NB4 (cell line): Measurements from ENCODE around the gene FLRT1.

Source experiments
- CTCF ChIP-seq: IDR thresholded peaks from one replicate; pipeline ENCODE4 v1.5.1; 2012; ENCODE audit warnings: low read depth, low read length
- MAX ChIP-seq: IDR thresholded peaks from 2 replicates; pipeline ENCODE4 v1.6.1; 2011; ENCODE audit warnings: low read depth, low read length
- MYC ChIP-seq: IDR thresholded peaks from 2 replicates; pipeline ENCODE4 v1.6.1; 2011; ENCODE audit warnings: low read depth, low read length
- POLR2A ChIP-seq: IDR thresholded peaks from 2 replicates; pipeline ENCODE4 v1.6.1; 2011; ENCODE audit warnings: mild to moderate bottlenecking; ENCODE audit not compliant: insufficient read length; ENCODE audit errors: extremely low read depth

- TF ChIP-seq CTCF = no peak
- no peak for TF ChIP-seq POLR2A
- TF ChIP-seq MYC = no peak
- TF ChIP-seq MAX = no peak
Measured at GRCh38 chr11:64062185-64063039, 26.7 kb downstream of the FLRT1 start.
